OCI-LY1 (cell line): ENCODE measurements around the gene ABR.
A peak's percentile ranks its signal among the peaks of the same experiment; 100 is the strongest.
"Not testable (repeated sequence)": the region's sequence is repeated elsewhere in the genome, so short reads cannot be mapped to it uniquely, and the experiment has no call there.

Source experiments
- H2AFZ ChIP-seq: fragments of 200-600 bp; sonication (generic), shearing (Covaris generic); 2 replicates; pipeline ENCODE4 v1.6.0; 2014; ENCODE audit warnings: antibody characterized with exemption, mild to moderate bottlenecking, low read length
- H3F3A ChIP-seq: fragments of 200-600 bp; sonication (generic), shearing (Covaris generic); 2 replicates; pipeline ENCODE4 v1.6.0; 2014; ENCODE audit warnings: mild to moderate bottlenecking, antibody characterized with exemption, low read length, moderate library complexity; ENCODE audit not compliant: insufficient read depth
- H3K27ac ChIP-seq: fragments of 200-600 bp; sonication (generic); 2 replicates; pipeline ENCODE4 v1.5.1; 2014; ENCODE audit warnings: low read length, mixed run types, mild to moderate bottlenecking, low read depth; ENCODE audit not compliant: poor library complexity, severe bottlenecking
- H3K27me3 ChIP-seq: fragments of 200-600 bp; sonication (generic); 2 replicates; pipeline ENCODE4 v1.6.0; 2014; ENCODE audit warnings: antibody characterized with exemption, mild to moderate bottlenecking, low read length, moderate library complexity; ENCODE audit not compliant: insufficient read depth
- H3K36me3 ChIP-seq: fragments of 200-600 bp; sonication (generic); 2 replicates; pipeline ENCODE4 v1.6.1; 2014; ENCODE audit warnings: mild to moderate bottlenecking, antibody characterized with exemption, low read length, moderate library complexity, mixed read lengths; ENCODE audit not compliant: insufficient read depth
- H3K4me1 ChIP-seq: fragments of 200-600 bp; sonication (generic); 2 replicates; pipeline ENCODE4 v1.5.1; 2014; ENCODE audit warnings: mild to moderate bottlenecking, low read length, moderate library complexity; ENCODE audit not compliant: insufficient read depth, severe bottlenecking
- H3K4me2 ChIP-seq: fragments of 200-600 bp; sonication (generic), shearing (Covaris generic); 2 replicates; pipeline ENCODE4 v1.6.1; 2014; ENCODE audit warnings: low read length
- H3K4me3 ChIP-seq: fragments of 200-600 bp; sonication (generic); 2 replicates; pipeline ENCODE4 v1.5.1; 2014; ENCODE audit warnings: low read length, low read depth, mild to moderate bottlenecking, mixed read lengths; ENCODE audit not compliant: poor library complexity, severe bottlenecking
- H3K79me2 ChIP-seq: fragments of 200-600 bp; shearing (Covaris generic); 2 replicates; pipeline ENCODE4 v1.6.1; 2016; ENCODE audit warnings: mixed run types, low read length, mixed read lengths; ENCODE audit not compliant: insufficient read depth
- H3K9ac ChIP-seq: fragments of 200-600 bp; sonication (generic), shearing (Covaris generic); 2 replicates; pipeline ENCODE4 v1.6.1; 2014; ENCODE audit warnings: mild to moderate bottlenecking, low read length, mixed read lengths
- H3K9me2 ChIP-seq: fragments of 200-600 bp; sonication (generic), shearing (Covaris generic); 2 replicates; pipeline ENCODE4 v1.6.1; 2014; ENCODE audit warnings: low read depth, mild to moderate bottlenecking, low read length, mixed read lengths
- H3K9me3 ChIP-seq: fragments of 200-600 bp; shearing (Covaris generic); 2 replicates; pipeline ENCODE4 v1.6.1; 2014; ENCODE audit warnings: low read length, mixed read lengths
- H4K20me1 ChIP-seq: fragments of 200-600 bp; sonication (generic), shearing (Covaris generic); 2 replicates; pipeline ENCODE4 v1.6.0; 2016; ENCODE audit warnings: mild to moderate bottlenecking, low read length; ENCODE audit not compliant: insufficient read depth
- EZH2 ChIP-seq: fragments of 200-600 bp; sonication (generic), shearing (Covaris generic); IDR thresholded peaks from 2 replicates; pipeline ENCODE4 v1.8.0; 2017; ENCODE audit warnings: borderline replicate concordance, mixed run types, mild to moderate bottlenecking, antibody characterized with exemption, low read length, moderate library complexity, mixed read lengths
- TF ChIP-seq, protein P1 (sequence below): fragments of 200-600 bp; sonication (generic), shearing (Covaris generic); IDR thresholded peaks from 2 replicates; pipeline ENCODE4 v1.5.1; 2017; ENCODE audit warnings: mild to moderate bottlenecking, antibody characterized with exemption, low read length, moderate library complexity, mixed read lengths

The ABR gene

GRCh38 chr17:996554-997344 lies 183.0 kb downstream of the ABR start, which contains the start of gene TIMM22:
Gene TIMM22, plus strand, starts transcription at chr17:997129. Its CDS starts 14 bp downstream, at chr17:997143.
- TF ChIP-seq, protein P1, sequence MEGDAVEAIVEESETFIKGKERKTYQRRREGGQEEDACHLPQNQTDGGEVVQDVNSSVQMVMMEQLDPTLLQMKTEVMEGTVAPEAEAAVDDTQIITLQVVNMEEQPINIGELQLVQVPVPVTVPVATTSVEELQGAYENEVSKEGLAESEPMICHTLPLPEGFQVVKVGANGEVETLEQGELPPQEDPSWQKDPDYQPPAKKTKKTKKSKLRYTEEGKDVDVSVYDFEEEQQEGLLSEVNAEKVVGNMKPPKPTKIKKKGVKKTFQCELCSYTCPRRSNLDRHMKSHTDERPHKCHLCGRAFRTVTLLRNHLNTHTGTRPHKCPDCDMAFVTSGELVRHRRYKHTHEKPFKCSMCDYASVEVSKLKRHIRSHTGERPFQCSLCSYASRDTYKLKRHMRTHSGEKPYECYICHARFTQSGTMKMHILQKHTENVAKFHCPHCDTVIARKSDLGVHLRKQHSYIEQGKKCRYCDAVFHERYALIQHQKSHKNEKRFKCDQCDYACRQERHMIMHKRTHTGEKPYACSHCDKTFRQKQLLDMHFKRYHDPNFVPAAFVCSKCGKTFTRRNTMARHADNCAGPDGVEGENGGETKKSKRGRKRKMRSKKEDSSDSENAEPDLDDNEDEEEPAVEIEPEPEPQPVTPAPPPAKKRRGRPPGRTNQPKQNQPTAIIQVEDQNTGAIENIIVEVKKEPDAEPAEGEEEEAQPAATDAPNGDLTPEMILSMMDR: peak; percentile 90
- TF ChIP-seq EZH2: no peak
- Histone ChIP-seq H3K4me1 (peaks cover 9% of the 10 kb centered on the region), H3K79me2 (no peaks in the 10 kb centered on the region), H4K20me1 (no peaks in the 10 kb centered on the region), H3K27ac (peak within 1 kb of the TSS; percentile 70), H3K4me2 (peak within 1 kb of the TSS; percentile 68), H3K27me3 (no peaks in the 10 kb centered on the region), H3K9me2 (no peaks in the 10 kb centered on the region), H3K4me3 (peak within 1 kb of the TSS; percentile 81), H3K36me3 (peaks cover 21% of the 10 kb centered on the region), H3F3A (no peaks in the 10 kb centered on the region), H3K9me3 (peaks cover 12% of the 10 kb centered on the region; the same call in 1 of the 2 replicates), H3K9ac (peak within 1 kb of the TSS; percentile 79), H2AFZ (no peak within 1 kb of the TSS)

DNA sequence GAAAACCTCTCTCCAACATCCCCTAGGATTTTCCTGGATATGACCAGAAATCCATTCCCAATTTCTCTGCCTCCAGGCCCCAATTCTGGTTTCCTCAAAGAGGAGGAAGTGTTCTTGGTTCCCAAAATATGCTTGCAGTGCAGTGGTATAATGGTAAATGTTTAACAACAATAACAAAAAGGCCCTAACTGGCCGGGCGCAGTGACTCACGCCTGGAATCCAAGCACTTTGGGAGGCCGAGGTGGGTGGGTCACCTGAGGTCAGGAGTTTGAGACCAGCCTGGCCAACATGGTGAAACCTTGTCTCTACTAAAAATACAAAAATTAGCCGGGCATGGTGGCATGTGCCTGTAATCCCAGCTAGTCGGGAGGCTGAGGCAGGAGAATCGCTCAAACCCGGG lies 184.5 kb downstream of the ABR start:
- not testable (repeated sequence) for H3K36me3 ChIP-seq, H3K4me2 ChIP-seq, H3K27me3 ChIP-seq, H3K79me2 ChIP-seq, H3K4me3 ChIP-seq, H3F3A ChIP-seq, H2AFZ ChIP-seq, H3K4me1 ChIP-seq, H3K9me2 ChIP-seq, H3K9ac ChIP-seq, H3K27ac ChIP-seq, H4K20me1 ChIP-seq
- peaks cover 12% of the 10 kb centered on the region; the same call in 1 of the 2 replicates for H3K9me3 ChIP-seq

DNA sequence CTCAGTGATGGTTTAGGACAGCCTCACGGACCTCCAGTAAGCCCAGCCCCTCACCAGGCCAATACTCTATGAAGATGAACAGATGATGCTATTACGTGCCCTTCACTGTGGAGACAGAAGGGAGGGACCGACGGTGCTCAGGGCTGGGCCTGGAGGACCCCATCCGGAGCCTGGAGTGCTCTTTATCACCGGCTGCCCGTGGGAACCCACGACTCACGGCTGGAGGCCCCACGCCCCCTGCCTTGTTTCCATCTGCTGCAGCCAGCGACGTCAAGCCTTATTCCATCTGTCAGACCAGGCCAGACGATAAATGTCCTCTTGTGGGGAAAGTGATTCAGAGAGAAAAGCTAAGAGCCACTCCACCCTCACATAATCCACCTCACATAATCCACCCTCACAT lies 186.8 kb downstream of the ABR start:
- no peak overlapping the region for H2AFZ ChIP-seq
- H3K4me1 ChIP-seq: peaks cover 3% of the 10 kb centered on the region
- no peaks in the 10 kb centered on the region for H3K36me3 ChIP-seq
- H3K4me3 ChIP-seq: no peak overlapping the region
- H3F3A ChIP-seq: no peaks in the 10 kb centered on the region
- no peak overlapping the region for H3K4me2 ChIP-seq
- TF ChIP-seq, protein P1: no peak
- no peak for TF ChIP-seq EZH2
- no peaks in the 10 kb centered on the region for H4K20me1 ChIP-seq
- H3K27me3 ChIP-seq: no peaks in the 10 kb centered on the region
- H3K27ac ChIP-seq: no peak overlapping the region
- no peak overlapping the region for H3K9ac ChIP-seq
- H3K9me3 ChIP-seq: peaks cover 12% of the 10 kb centered on the region; the same call in 1 of the 2 replicates
- no peaks in the 10 kb centered on the region for H3K9me2 ChIP-seq
- H3K79me2 ChIP-seq: no peaks in the 10 kb centered on the region

DNA sequence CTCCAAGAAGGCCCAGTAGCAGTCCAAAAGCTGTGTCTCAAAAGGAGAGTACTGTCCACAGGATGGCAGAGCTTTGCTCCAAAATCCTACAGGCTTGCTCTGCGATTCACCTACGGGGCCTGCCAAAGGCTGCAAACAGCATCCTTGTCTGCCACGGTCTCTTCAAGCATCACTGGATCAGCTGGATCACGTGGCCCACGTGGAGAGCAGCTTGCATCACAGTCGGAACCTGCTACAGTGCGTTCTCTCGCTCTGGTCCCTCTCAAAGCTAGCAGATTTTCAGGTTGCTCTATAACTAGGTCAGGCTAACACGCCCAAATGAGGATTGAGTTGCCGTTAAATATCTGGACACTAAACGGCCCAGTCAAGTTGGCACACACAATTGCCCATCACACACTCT lies 191.2 kb downstream of the ABR start:
- Histone ChIP-seq H3K9ac (no peak overlapping the region), H3K9me2 (no peaks in the 10 kb centered on the region), H3K79me2 (no peaks in the 10 kb centered on the region), H3K27ac (no peak overlapping the region), H3K4me3 (no peak overlapping the region), H3F3A (no peaks in the 10 kb centered on the region), H3K4me2 (no peak overlapping the region), H3K27me3 (no peaks in the 10 kb centered on the region), H2AFZ (no peak overlapping the region), H4K20me1 (no peaks in the 10 kb centered on the region), H3K9me3 (peaks cover 8% of the 10 kb centered on the region; the same call in 1 of the 2 replicates), H3K36me3 (no peaks in the 10 kb centered on the region), H3K4me1 (no peaks in the 10 kb centered on the region)
- TF ChIP-seq, protein P1: no peak
- no peak for TF ChIP-seq EZH2
